K562 (cell line): ENCODE data around the gene PQBP1. TPM values are rescaled to one million over a fixed set of nuclear protein-coding genes. Genes with fewer than 3 reads are reported as not detected.
A peak's percentile ranks its signal among the peaks of the same experiment; 100 is the strongest.

Source experiments
- ATF7 ChIP-seq: fragments of 450-650 bp; IDR thresholded peaks from 2 replicates; pipeline ENCODE4 v1.7.1; 2014; ENCODE audit warnings: mild to moderate bottlenecking, moderate library complexity
- CBX2 ChIP-seq: fragments of 200-600 bp; sonication (generic); IDR thresholded peaks from one replicate; pipeline ENCODE4 v1.6.1; 2012; ENCODE audit warnings: mild to moderate bottlenecking, low read length, inconsistent platforms; ENCODE audit not compliant: insufficient read depth, poor library complexity, severe bottlenecking
- CEBPB ChIP-seq: fragments of 450-650 bp; IDR thresholded peaks from 2 replicates; pipeline ENCODE4 v1.6.1; 2016; ENCODE audit warnings: missing genetic modification characterization, missing compliant biosample characterization
- CLOCK ChIP-seq: fragments of 250-450 bp; sonication (Bioruptor Pico); IDR thresholded peaks from 2 replicates; pipeline ENCODE4 v1.4.0; 2020; ENCODE audit warnings: mild to moderate bottlenecking, moderate library complexity, borderline replicate concordance
- E2F3 ChIP-seq: fragments of 250-450 bp; sonication (Bioruptor Pico); IDR thresholded peaks from 2 replicates; pipeline ENCODE4 v1.4.0; 2020; ENCODE audit warnings: mild to moderate bottlenecking
- ELK3 ChIP-seq: fragments of 450-650 bp; formaldehyde crosslinking; IDR thresholded peaks from 2 replicates; pipeline ENCODE4 v1.4.0; 2020; ENCODE audit warnings: mild to moderate bottlenecking
- GTF2E2 ChIP-seq: fragments of 200-800 bp; sonication (Bioruptor generic); IDR thresholded peaks from 2 replicates; pipeline ENCODE4 v1.6.1; 2016; ENCODE audit warnings: missing genetic modification characterization, missing compliant biosample characterization
- HEY1 ChIP-seq: fragments of 250-450 bp; sonication (Bioruptor Pico); IDR thresholded peaks from 2 replicates; pipeline ENCODE4 v1.5.0; 2020; ENCODE audit warnings: mild to moderate bottlenecking, moderate library complexity, borderline replicate concordance
- KDM4B ChIP-seq, 2 experiments: fragments of 450-650 bp in 1 of 2; sonication (generic) in 1 of 2; IDR thresholded peaks; 2 replicates each; pipeline ENCODE4 v1.6.1; 2016 to 2017; ENCODE audit warnings: borderline replicate concordance in 2 of 2, antibody characterized with exemption in 1 of 2, low read depth in 1 of 2, mild to moderate bottlenecking in 1 of 2
- L3MBTL2 ChIP-seq: fragments of 450-650 bp; IDR thresholded peaks from 2 replicates; pipeline ENCODE4 v1.6.1; 2016; ENCODE audit warnings: mild to moderate bottlenecking, moderate library complexity
- MIER1 ChIP-seq: fragments of 450-650 bp; IDR thresholded peaks from 2 replicates; pipeline ENCODE4 v1.6.1; 2016; ENCODE audit warnings: antibody characterized with exemption, mild to moderate bottlenecking, low read depth
- POLR2AphosphoS5 ChIP-seq: IDR thresholded peaks from 2 replicates; pipeline ENCODE4 v1.6.1; 2011; ENCODE audit warnings: mild to moderate bottlenecking, low read depth, low read length, moderate library complexity; ENCODE audit not compliant: control insufficient read depth, insufficient read depth
- PTBP1 ChIP-seq: fragments of 200-400 bp; formaldehyde crosslinking; IDR thresholded peaks from 2 replicates; pipeline ENCODE4 v1.6.1; 2017; ENCODE audit warnings: low read depth, low read length
- SMAD4 ChIP-seq: fragments of 250-450 bp; sonication (Bioruptor Pico); conservative IDR thresholded peaks from 2 replicates; pipeline ENCODE4 v1.8.0; 2021; ENCODE audit warnings: inconsistent platforms, mild to moderate bottlenecking, moderate library complexity
- SMARCA4 ChIP-seq: fragments of 450-650 bp; IDR thresholded peaks from 2 replicates; pipeline ENCODE4 v1.6.1; 2016
- SMARCA5 ChIP-seq: fragments of 450-650 bp; IDR thresholded peaks from 2 replicates; pipeline ENCODE4 v1.6.1; 2016
- ZC3H4 ChIP-seq: sonication (generic); formaldehyde crosslinking; IDR thresholded peaks from 2 replicates; pipeline ENCODE4 v1.9.0; 2021; ENCODE audit warnings: missing genetic modification reagents, borderline replicate concordance
- ZFP30 ChIP-seq: fragments of 250-450 bp; sonication (Bioruptor Pico); IDR thresholded peaks from 2 replicates; pipeline ENCODE4 v1.8.0; 2022; ENCODE audit warnings: moderate library complexity, mild to moderate bottlenecking, inconsistent platforms, borderline replicate concordance
- ZNF175 ChIP-seq: fragments of 200-800 bp; sonication (Bioruptor generic); IDR thresholded peaks from 2 replicates; pipeline ENCODE4 v1.6.1; 2016; ENCODE audit warnings: low read depth, mild to moderate bottlenecking, missing genetic modification characterization, missing compliant biosample characterization
- ZNF253 ChIP-seq: fragments of 250-450 bp; sonication (Bioruptor Pico); conservative IDR thresholded peaks from 2 replicates; pipeline ENCODE4 v1.6.1; 2021; ENCODE audit warnings: mild to moderate bottlenecking
- ZNF586 ChIP-seq: fragments of 450-650 bp; formaldehyde crosslinking; conservative IDR thresholded peaks from 2 replicates; pipeline ENCODE4 v1.4.0; 2020; ENCODE audit warnings: mild to moderate bottlenecking, moderate library complexity
- polyA plus RNA-seq, 8 experiments: library from polyadenylated mRNA; depleted of rRNA in 4 of 8; stranded (reverse) in 5 of 8; unstranded in 3 of 8; fragments of >200 nt; fragmentation: Nextera tagmentation in 2 of 8; fragmentation: Illumina TruSeq in 1 of 8; extraction: Ambion mirVana in 2 of 8; extraction: Trizol in 1 of 8; gene quantifications; 2 replicates each; pipeline versions ENCODE4 v1.2.1 to v1.2.3, GENCODE V29; 2011 to 2014; ENCODE audit warnings: inconsistent platforms in 1 of 8, missing spikeins in 1 of 8
- total RNA-seq, 7 experiments: library from RNA; depleted of rRNA in 6 of 7; stranded (reverse); fragments of >200 nt in 6 of 7; fragmentation: Illumina TruSeq in 2 of 7; extraction: Trizol in 2 of 7; gene quantifications; 2 replicates each; pipeline versions ENCODE4 v1.2.1 to v1.2.3, GENCODE V29; 2011 to 2021; ENCODE audit warnings: low replicate concordance in 1 of 7
- TF ChIP-seq, protein P1 (sequence below): fragments of 450-650 bp; IDR thresholded peaks from 2 replicates; pipeline ENCODE4 v1.7.1; 2018; ENCODE audit warnings: mild to moderate bottlenecking, low read depth; ENCODE audit not compliant: partially characterized antibody

The PQBP1 gene
- total and polyA plus RNA-seq, 9 of the 15 experiments (the other 6 are each of a cell fraction or from before 2014, with no cell fraction given): 41.3 to 262 (median 112) TPM

GRCh38 chrX:48937054-48937907 is 39.6 kb downstream of the PQBP1 start (continued):
- no peak for TF ChIP-seq ZFP30 (CRISPR knock-in tag)
- TF ChIP-seq CBX2: no peak
- no peak for TF ChIP-seq ZC3H4 (CRISPR knock-in tag)
- TF ChIP-seq KDM4B (IDR thresholded peaks at IDR 0.05; ENCODE audit: borderline replicate concordance in 2 of 2, low read depth in 1 of 2): peak in 1 of 2 experiments; percentile 82; a peak in 1 of 4 replicates
- TF ChIP-seq PTBP1: no peak
- TF ChIP-seq GTF2E2 (tag): peak; percentile 43; the same call in 1 of the 2 replicates
- TF ChIP-seq MIER1: no peak
- TF ChIP-seq ZNF253 (CRISPR knock-in tag): no peak
- peak; percentile 52 for TF ChIP-seq SMARCA4
- TF ChIP-seq SMAD4 (CRISPR knock-in tag): peak; percentile 91
- peak; percentile 54 for TF ChIP-seq ATF7
- TF ChIP-seq ZNF175 (CRISPR knock-in tag): peak; percentile 65; the same call in 1 of the 2 replicates
- TF ChIP-seq, protein P1, sequence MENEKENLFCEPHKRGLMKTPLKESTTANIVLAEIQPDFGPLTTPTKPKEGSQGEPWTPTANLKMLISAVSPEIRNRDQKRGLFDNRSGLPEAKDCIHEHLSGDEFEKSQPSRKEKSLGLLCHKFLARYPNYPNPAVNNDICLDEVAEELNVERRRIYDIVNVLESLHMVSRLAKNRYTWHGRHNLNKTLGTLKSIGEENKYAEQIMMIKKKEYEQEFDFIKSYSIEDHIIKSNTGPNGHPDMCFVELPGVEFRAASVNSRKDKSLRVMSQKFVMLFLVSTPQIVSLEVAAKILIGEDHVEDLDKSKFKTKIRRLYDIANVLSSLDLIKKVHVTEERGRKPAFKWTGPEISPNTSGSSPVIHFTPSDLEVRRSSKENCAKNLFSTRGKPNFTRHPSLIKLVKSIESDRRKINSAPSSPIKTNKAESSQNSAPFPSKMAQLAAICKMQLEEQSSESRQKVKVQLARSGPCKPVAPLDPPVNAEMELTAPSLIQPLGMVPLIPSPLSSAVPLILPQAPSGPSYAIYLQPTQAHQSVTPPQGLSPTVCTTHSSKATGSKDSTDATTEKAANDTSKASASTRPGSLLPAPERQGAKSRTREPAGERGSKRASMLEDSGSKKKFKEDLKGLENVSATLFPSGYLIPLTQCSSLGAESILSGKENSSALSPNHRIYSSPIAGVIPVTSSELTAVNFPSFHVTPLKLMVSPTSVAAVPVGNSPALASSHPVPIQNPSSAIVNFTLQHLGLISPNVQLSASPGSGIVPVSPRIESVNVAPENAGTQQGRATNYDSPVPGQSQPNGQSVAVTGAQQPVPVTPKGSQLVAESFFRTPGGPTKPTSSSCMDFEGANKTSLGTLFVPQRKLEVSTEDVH: peak; percentile 44
- no peak for TF ChIP-seq ELK3 (CRISPR knock-in tag)
- TF ChIP-seq L3MBTL2: 0 out of 2 replicates have a peak, but pooled peaks have one; percentile 26
- TF ChIP-seq HEY1 (CRISPR knock-in tag): 0 out of 2 replicates have a peak, but pooled peaks have one; percentile 14
- TF ChIP-seq POLR2AphosphoS5: no peak
- peak; percentile 55; the same call in 1 of the 2 replicates for TF ChIP-seq CLOCK (CRISPR knock-in tag)
- no peak for TF ChIP-seq ZNF586
- peak; percentile 49; the same call in 1 of the 2 replicates for TF ChIP-seq CEBPB
- TF ChIP-seq E2F3: no peak
- no peak for TF ChIP-seq SMARCA5
